HG03159 (cell line): ENCODE results near the gene CD44.

Source experiments
- ATAC-seq: cut with Tn5 transposase; IDR thresholded peaks from one replicate; pipeline ENCODE4 v1.9.1; 2021; ENCODE audit warnings: mild to moderate bottlenecking, moderate library complexity; ENCODE audit not compliant: unreplicated experiment

The CD44 gene

GRCh38 chr11:35155677-35156076, 16.7 kb downstream of the CD44 start:
- no peak for ATAC-seq

- ATAC-seq, result no peak
Measured at GRCh38 chr11:35157814-35158700, 19.1 kb downstream of the CD44 start.

- no peak for ATAC-seq
Measured at GRCh38 chr11:35158701-35159510, 19.9 kb downstream of the CD44 start.

- ATAC-seq, result no peak
Measured at GRCh38 chr11:35160246-35160824, 21.4 kb downstream of the CD44 start.

- ATAC-seq, result no peak
Measured at GRCh38 chr11:35160902-35161597, 22.1 kb downstream of the CD44 start.

- ATAC-seq, result no peak
Measured at GRCh38 chr11:35162745-35163144, 23.8 kb downstream of the CD44 start.

- ATAC-seq, result no peak
Measured at GRCh38 chr11:35163209-35163608, 24.2 kb downstream of the CD44 start.

GRCh38 chr11:35163702-35164496, 24.9 kb downstream of the CD44 start:
- ATAC-seq, result no peak

GRCh38 chr11:35165030-35165422, 26.1 kb downstream of the CD44 start:
- ATAC-seq, result no peak

- ATAC-seq, result peak; percentile 77
Measured at GRCh38 chr11:35165423-35166368, 26.7 kb downstream of the CD44 start.

GRCh38 chr11:35166369-35167360, 27.7 kb downstream of the CD44 start:
- ATAC-seq, result peak; percentile 13

- no peak for ATAC-seq
Measured at GRCh38 chr11:35167426-35167954, 28.5 kb downstream of the CD44 start.

GRCh38 chr11:35168671-35169070, 29.7 kb downstream of the CD44 start:
- no peak for ATAC-seq

GRCh38 chr11:35169112-35169511, 30.1 kb downstream of the CD44 start:
- no peak for ATAC-seq

- no peak for ATAC-seq
Measured at GRCh38 chr11:35169754-35170153, 30.8 kb downstream of the CD44 start.

GRCh38 chr11:35170503-35170902, 31.5 kb downstream of the CD44 start:
- ATAC-seq, result no peak

- no peak for ATAC-seq
Measured at GRCh38 chr11:35171226-35171625, 32.3 kb downstream of the CD44 start.
